UCSD-AML1 (cell line): ENCODE results near the gene C22orf15.

Experiments used
- DNase-seq: peaks from one replicate; lab custom pipeline; 2025; ENCODE audit not compliant: unreplicated experiment; lab: John Stamatoyannopoulos, UW

C22orf15 gene

DNA sequence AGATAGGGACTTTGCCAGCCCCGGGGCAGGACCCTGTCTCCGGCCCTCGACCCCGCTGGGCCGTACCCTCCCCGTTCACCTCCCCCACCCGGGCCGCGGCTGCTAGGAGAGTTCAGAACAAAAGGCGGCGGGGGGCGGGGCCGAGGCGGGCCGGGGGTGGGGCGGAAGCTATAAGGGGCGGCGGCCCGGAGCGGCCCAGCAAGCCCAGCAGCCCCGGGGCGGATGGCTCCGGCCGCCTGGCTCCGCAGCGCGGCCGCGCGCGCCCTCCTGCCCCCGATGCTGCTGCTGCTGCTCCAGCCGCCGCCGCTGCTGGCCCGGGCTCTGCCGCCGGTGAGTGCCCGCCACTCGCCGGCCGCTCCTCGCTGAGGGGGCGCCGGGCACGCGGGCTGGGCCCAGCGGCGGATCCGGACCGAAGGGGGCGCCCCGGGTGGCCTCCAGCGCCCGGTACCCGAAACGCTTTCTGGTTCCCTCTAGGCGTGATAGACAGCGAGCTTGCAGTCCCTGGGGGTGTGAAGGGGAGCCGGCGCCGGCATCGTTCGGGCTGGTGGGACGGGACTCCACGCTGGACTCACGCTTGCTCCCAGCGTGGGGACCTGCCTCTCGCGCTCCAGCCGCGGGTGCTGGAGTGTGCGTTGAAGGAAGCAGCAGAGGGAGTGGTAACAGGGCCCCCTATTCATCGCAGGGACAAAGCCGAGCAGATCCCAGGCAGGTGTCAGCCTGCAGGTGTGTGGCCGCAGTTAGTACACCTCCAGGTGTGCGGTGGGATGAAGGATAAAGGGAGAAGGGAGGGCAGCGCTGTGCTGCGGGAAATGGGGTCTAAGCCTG lies 10.1 kb downstream of the C22orf15 start, which contains the start of gene MMP11:
Gene MMP11, plus strand, starts transcription at position 201 of the 825 bp plus-strand sequence. Its CDS starts 22 bp downstream, at position 223.
- DNase-seq, result peak; percentile 28

- DNase-seq, result no peak
Measured at GRCh38 chr22:23773483-23774113, 10.8 kb downstream of the C22orf15 start.

- DNase-seq, result no peak
Measured at GRCh38 chr22:23774114-23774921, 11.5 kb downstream of the C22orf15 start.

- no peak for DNase-seq
Measured at GRCh38 chr22:23774922-23775436, 12.2 kb downstream of the C22orf15 start.

DNA sequence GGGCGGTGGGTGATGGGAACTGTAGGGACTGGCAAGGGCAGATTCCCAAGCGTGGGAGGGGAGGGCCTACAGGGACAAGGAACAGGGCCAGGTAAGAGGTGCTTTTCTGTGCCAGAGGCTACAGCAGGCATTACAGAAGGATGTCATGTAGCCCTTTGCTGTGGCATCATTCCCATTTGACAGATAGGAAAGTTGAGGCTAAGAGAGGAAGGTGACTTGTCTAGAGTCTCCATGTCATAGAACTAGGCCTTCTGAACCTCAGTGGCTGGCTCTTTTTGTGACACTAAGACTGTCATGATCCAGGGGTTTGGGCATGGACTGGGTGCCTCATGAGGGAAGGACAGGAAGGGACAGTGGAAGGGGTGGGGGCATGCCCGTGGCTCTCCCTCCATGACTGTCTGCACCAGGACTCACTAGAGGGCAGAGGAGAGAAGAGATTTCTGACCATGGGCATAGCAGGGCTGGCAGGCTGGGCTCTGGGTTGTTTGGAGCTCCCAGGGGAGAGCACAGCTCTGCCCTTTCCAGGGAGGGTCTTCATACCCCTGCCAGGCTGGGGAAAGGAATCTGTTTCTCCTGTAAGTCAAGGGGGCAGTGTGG lies 13.1 kb downstream of the C22orf15 start:
- no peak for DNase-seq

- no peak for DNase-seq
Measured at GRCh38 chr22:23777776-23778576, 15.2 kb downstream of the C22orf15 start.

DNA sequence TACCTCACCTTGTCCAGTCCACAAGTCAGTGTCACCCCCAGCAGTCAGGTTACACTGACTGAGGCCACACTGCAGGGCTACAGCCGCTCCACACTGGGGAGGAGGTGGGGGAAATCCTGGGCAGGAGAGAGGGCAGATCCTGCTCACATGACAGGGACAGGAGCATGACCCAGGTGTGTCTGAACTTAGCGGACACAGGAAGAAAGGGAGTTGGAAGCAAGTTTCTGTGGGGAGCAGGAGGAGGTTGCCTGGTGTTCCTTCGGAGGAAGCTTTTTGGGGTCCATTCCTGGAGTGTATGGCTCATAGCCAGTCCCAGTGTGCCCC lies 15.7 kb downstream of the C22orf15 start:
- DNase-seq, result no peak

DNA sequence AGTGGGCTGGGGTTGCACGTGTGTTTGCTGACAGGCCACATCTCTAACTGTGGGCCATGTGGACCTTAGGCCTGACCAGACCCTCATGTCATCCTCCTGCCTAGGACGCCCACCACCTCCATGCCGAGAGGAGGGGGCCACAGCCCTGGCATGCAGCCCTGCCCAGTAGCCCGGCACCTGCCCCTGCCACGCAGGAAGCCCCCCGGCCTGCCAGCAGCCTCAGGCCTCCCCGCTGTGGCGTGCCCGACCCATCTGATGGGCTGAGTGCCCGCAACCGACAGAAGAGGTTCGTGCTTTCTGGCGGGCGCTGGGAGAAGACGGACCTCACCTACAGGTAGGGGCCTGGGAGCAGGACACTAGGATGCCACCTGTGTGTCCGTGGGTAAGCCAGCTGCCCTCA lies 16.3 kb downstream of the C22orf15 start:
- DNase-seq, result no peak

DNA sequence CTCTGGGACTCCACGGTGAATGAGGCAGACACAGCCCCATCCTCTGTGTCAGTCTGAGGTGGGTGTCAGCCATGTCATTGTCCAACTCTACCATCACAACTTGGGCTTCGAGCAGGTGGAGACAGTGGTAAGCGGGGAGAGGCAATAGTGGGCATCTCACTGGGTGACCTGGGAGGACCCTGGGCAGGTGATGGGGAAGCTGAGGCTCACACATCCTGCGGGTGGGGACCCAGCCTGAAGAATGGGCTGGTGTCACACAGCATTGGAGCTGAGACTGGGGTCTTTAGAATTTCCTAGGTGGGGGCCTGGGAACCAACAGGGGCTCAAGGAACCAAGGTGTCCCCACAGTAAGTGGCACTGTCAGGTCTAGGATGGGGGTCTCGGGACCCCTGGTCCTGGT lies 16.9 kb downstream of the C22orf15 start:
- DNase-seq, result no peak

GRCh38 chr22:23780146-23780748 lies 17.5 kb downstream of the C22orf15 start:
- DNase-seq, result no peak

GRCh38 chr22:23781065-23781464 lies 18.3 kb downstream of the C22orf15 start:
- DNase-seq, result no peak

DNA sequence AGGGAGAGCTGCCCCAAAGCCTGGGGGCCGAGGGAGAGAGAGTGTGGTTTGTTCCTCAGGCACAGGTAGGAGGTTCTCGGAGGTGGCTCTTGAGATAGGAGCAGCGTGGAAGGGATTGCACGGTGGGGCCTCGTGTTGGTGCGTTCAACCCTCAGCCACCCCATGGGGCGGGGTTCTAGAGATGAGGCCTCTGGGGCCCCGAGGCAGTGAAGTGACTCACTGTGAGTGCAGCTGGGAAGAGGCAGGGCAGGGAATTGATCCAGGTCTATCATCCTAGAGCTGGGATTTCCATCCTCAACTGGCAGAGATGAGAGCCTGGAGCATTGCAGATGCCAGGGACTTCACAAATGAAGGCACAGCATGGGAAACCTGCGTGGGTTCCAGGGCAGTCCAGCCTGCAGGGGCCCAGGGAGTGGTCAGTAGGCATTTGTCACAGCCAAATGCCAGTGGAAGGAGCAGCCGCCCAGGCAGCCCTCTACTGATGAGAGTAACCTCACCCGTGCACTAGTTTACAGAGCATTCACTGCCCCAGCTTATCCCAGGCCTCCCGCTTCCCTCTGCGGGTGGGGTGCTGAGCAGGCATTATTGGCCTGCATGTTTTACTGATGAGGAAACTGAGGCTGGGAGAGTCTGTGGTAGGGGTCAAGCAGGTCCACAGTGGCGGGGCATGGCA lies 18.9 kb downstream of the C22orf15 start:
- DNase-seq, result no peak

- DNase-seq, result no peak
Measured at GRCh38 chr22:23782252-23782651, 19.5 kb downstream of the C22orf15 start.

GRCh38 chr22:23782703-23783102 lies 19.9 kb downstream of the C22orf15 start:
- DNase-seq, result no peak

- no peak for DNase-seq
Measured at GRCh38 chr22:23783265-23784150, 20.7 kb downstream of the C22orf15 start.

DNA sequence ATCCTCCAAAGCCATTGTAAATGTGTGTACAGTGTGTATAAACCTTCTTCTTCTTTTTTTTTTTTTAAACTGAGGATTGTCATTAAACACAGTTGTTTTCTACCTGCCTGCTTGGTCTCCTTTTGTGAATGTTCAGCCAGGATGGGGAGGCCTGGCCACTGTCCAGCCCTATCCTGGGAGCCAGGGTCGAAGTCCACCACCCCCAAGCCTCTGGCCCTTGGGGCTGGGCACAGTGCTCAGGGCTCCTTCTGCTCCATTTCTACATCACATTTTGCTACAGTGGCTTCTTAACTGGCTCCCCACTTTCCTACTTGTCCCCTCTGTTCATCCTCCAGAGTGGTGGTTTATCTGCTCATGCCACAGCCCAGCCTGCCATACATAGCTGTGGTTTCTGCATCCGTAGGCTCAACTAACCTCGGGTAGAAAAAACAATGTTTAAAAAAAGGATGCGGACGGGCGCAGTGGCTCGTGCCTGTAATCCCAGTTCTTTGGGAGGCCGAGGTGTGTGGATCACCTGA lies 21.5 kb downstream of the C22orf15 start:
- DNase-seq, result peak; percentile 57

GRCh38 chr22:23786261-23786710 lies 23.5 kb downstream of the C22orf15 start:
- no peak for DNase-seq
